ENCODE results near the gene U2AF1L4.

DNA sequence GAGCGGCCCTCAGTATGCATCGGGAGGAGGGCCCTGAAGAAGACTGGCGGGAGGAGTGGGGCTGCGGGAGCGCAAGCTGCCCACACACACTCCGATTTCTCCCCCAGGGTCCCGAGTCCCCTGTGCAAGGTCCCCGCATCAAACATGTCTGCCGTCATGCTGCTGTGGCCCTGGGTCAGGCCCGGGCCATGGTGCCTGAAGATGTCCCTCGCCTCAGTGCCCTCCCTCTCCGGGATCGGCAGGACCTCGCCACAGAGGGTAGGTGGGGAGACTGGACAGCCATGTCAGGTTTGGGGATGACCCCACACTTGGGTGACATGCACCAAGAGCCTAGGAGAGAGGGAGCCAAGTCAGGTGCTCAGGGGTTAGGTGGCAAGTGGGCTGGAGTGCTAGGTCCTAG lies 22.8 kb downstream of the U2AF1L4 start:
- TF ChIP-seq ZNF274 (IDR thresholded peaks at IDR 0.05; ENCODE audit: low read length): no peak
- no peak for TF ChIP-seq ZNF274 (tag by site-specific recombination; IDR thresholded peaks at IDR 0.05; ENCODE audit: borderline replicate concordance)
- no peak for TF ChIP-seq ZNF555 (tag by site-specific recombination; conservative IDR thresholded peaks at IDR 0.05)
- TF ChIP-seq, protein P1, sequence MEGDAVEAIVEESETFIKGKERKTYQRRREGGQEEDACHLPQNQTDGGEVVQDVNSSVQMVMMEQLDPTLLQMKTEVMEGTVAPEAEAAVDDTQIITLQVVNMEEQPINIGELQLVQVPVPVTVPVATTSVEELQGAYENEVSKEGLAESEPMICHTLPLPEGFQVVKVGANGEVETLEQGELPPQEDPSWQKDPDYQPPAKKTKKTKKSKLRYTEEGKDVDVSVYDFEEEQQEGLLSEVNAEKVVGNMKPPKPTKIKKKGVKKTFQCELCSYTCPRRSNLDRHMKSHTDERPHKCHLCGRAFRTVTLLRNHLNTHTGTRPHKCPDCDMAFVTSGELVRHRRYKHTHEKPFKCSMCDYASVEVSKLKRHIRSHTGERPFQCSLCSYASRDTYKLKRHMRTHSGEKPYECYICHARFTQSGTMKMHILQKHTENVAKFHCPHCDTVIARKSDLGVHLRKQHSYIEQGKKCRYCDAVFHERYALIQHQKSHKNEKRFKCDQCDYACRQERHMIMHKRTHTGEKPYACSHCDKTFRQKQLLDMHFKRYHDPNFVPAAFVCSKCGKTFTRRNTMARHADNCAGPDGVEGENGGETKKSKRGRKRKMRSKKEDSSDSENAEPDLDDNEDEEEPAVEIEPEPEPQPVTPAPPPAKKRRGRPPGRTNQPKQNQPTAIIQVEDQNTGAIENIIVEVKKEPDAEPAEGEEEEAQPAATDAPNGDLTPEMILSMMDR (tag by site-specific recombination; IDR thresholded peaks at IDR 0.05): no peak
- no peak for TF ChIP-seq SP2 (tag by site-specific recombination; IDR thresholded peaks at IDR 0.05)
- TF ChIP-seq, protein P2, sequence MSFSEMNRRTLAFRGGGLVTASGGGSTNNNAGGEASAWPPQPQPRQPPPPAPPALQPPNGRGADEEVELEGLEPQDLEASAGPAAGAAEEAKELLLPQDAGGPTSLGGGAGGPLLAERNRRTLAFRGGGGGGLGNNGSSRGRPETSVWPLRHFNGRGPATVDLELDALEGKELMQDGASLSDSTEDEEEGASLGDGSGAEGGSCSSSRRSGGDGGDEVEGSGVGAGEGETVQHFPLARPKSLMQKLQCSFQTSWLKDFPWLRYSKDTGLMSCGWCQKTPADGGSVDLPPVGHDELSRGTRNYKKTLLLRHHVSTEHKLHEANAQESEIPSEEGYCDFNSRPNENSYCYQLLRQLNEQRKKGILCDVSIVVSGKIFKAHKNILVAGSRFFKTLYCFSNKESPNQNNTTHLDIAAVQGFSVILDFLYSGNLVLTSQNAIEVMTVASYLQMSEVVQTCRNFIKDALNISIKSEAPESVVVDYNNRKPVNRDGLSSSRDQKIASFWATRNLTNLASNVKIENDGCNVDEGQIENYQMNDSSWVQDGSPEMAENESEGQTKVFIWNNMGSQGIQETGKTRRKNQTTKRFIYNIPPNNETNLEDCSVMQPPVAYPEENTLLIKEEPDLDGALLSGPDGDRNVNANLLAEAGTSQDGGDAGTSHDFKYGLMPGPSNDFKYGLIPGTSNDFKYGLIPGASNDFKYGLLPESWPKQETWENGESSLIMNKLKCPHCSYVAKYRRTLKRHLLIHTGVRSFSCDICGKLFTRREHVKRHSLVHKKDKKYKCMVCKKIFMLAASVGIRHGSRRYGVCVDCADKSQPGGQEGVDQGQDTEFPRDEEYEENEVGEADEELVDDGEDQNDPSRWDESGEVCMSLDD (tag by site-specific recombination; IDR thresholded peaks at IDR 0.05): no peak
- TF ChIP-seq ZNF473 (tag by site-specific recombination; IDR thresholded peaks at IDR 0.05): no peak
- TF ChIP-seq ZNF677 (tag by site-specific recombination; IDR thresholded peaks at IDR 0.05): no peak
- TF ChIP-seq, protein P3, sequence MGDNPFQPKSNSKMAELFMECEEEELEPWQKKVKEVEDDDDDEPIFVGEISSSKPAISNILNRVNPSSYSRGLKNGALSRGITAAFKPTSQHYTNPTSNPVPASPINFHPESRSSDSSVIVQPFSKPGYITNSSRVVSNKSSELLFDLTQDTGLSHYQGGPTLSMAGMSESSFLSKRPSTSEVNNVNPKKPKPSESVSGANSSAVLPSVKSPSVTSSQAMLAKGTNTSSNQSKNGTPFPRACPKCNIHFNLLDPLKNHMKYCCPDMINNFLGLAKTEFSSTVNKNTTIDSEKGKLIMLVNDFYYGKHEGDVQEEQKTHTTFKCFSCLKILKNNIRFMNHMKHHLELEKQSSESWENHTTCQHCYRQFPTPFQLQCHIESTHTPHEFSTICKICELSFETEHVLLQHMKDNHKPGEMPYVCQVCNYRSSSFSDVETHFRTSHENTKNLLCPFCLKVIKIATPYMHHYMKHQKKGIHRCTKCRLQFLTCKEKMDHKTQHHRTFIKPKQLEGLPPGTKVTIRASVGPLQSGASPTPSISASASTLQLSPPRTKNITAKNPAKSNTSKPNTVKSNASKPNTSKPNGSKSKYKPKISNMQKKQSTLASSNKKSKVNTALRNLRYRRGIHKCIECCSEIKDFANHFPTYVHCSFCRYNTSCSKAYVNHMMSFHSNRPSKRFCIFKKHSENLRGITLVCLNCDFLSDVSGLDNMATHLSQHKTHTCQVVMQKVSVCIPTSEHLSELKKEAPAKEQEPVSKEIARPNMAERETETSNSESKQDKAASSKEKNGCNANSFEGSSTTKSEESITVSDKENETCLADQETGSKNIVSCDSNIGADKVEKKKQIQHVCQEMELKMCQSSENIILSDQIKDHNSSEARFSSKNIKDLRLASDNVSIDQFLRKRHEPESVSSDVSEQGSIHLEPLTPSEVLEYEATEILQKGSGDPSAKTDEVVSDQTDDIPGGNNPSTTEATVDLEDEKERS (tag by site-specific recombination; IDR thresholded peaks at IDR 0.05): no peak

Measured in HEK293 (cell line).